Caki2 (cell line): ENCODE results near the gene C8B. TPM values are rescaled to one million over a fixed set of nuclear protein-coding genes. Genes with fewer than 3 reads are reported as not detected.

Experiments used
- DNase-seq: peaks from one replicate; pipeline ENCODE4 v3.0.0-alpha.2; 2015; ENCODE audit warnings: low read depth
- in situ Hi-C: cut with HindIII; loops from 2 replicates; pipeline ENCODE4 v1.10.0; 2016; ENCODE audit warnings: low sequenced_read_pairs, low pct_unique_long_range_greater_than_20kb, mixed read lengths
- total RNA-seq: library from RNA; depleted of rRNA; stranded (reverse); fragments of >200 nt; shearing (Covaris generic); gene quantifications from 2 replicates; pipeline ENCODE4 v1.2.3, GENCODE V29; 2014; ENCODE audit warnings: low replicate concordance

Gene C8B
- total RNA-seq, 1 experiment from 2014 or later, result not detected

DNA sequence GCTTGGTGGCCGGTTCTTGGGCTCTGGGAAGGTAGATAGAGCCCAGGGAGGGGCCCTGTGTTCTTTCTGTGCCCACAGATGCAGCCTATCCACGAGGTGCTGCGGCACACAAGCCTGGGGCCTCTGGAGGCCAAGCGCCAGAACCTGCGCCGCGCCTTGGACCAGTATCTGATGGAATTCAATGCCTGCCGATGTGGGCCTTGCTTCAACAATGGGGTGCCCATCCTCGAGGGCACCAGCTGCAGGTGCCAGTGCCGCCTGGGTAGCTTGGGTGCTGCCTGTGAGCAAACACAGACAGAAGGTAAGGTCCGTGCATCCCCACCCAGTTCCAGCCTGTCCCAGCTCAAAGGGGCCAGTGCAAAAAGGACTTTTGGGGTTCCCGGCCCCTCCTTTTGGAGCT lies 53.5 kb downstream of the C8B start:
- no peak for DNase-seq
- in situ Hi-C loops, result no loop called here

DNA sequence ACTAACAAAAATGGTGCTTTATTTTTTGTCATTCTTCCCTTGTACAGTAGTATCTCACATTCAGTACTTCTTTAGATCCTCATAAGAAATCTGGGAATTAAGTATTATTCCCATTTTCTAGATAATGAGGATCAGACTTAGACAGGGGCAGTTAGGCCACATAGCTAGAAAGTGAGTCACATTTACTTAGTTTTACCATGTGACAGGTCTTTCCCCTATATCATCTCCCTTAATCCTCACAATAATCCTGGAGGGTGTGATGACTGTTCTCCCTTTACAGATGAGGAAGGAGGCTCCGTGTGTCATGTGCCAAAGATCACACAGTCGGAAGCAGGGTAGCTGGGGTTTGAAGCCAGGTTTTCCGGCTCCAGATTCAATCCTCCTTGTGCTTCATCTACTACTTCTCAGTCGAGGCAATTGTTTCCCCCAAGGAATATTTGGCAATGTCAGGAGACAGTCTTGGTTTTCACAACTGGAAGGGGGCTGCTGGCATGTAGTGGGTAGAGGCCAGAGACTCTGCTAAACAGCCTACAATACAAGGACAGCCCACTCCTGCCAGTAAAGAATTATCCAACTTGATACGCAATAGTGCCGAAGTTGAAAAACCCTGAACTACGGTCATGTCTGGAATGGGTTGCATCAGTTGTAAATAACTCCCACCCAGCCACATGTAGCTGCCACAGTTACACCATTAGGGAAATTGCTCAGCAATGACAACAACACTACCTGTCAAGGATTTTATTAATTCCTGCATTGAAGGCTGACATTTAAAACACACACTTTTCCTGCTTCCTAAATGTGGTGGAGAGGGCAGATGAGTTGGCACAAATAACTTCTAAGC lies 54.5 kb downstream of the C8B start:
- in situ Hi-C loops, result no loop called here
- no peak for DNase-seq

DNA sequence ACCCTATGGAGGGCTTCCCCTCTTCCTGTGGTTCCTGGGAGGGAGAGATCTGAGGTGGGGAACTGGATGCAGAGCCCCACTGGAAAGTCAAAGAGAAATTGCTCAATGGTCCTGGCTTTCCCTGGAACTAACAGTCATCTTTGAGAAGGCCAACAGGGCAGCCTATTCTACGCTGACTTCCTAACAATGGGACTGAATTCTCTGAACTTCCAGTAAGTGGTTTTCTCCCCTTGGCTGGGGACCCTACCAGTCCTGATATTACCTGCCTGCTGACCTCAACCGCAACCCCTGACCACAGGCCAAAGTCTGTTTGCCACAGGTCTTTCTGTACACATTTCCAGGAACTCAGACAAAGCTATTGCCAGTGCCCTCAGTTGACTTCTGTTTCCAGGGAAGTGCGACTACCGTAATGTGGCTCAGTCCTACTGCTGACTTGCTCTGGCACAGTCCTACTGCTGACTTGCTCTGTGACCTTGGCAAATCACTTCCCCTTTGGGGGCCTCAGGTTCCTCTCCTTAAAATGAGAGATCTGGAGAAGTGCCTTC lies 55.3 kb downstream of the C8B start:
- DNase-seq, result no peak
- in situ Hi-C loops, result no loop called here

- in situ Hi-C loops, result no loop called here
- DNase-seq, result no peak
Observed at GRCh38 chr1:56908619-56909221, 57.1 kb downstream of the C8B start.

DNA sequence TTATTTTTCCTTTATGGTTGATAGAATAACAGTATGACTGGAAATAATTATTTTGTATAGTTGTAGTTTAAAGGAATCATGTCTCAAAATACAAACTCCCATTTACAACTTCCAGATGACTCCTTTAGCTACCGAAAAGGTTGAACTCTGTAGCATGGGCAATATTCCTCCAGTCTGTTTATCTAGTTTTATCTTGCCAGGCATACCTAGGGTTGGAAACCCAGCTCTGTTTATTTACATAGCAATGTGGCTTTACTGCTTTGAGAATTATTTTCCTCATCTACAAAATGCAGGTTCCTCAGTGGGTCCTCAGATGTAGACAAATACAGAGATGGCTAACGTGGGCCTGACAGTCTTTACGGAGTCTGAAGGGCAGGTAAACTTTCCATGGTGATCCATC lies 60.1 kb downstream of the C8B start:
- in situ Hi-C loops, result no loop called here
- DNase-seq, result no peak

- no peak for DNase-seq
- in situ Hi-C loops, result no loop called here
Observed at GRCh38 chr1:56904663-56905397, 61.0 kb downstream of the C8B start.

DNA sequence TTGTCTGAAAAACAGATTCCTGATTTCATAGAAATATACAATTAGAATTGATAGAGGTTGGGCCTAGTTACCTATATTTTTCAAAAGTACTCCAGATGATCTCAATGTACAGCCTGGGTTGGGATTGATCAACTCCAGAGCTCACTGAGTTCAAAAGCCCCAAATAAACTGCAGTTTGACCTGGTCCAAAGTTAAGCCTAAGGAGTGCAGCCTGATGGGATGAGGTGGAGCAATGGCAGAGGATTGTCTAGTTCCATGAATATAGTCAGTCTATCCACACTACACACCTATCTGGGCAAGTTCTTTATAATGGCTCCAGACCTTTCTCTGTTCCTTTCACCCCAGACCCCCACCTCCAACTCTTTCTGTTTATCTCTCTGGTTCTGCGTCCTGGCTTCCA lies 62.0 kb downstream of the C8B start:
- DNase-seq, result no peak
- in situ Hi-C loops, result no loop called here

GRCh38 chr1:56901716-56902115 lies 64.1 kb downstream of the C8B start:
- DNase-seq, result peak; percentile 12
- in situ Hi-C loops, result no loop called here

- in situ Hi-C loops, result no loop called here
Observed at GRCh38 chr1:56898879-56899278, 66.9 kb downstream of the C8B start.

GRCh38 chr1:56898005-56898373 lies 67.8 kb downstream of the C8B start:
- DNase-seq, result no peak
- in situ Hi-C loops, result no loop called here

More at GRCh38 chr1:56898879-56899278, 66.9 kb downstream of the C8B start:
- DNase-seq, result no peak

DNA sequence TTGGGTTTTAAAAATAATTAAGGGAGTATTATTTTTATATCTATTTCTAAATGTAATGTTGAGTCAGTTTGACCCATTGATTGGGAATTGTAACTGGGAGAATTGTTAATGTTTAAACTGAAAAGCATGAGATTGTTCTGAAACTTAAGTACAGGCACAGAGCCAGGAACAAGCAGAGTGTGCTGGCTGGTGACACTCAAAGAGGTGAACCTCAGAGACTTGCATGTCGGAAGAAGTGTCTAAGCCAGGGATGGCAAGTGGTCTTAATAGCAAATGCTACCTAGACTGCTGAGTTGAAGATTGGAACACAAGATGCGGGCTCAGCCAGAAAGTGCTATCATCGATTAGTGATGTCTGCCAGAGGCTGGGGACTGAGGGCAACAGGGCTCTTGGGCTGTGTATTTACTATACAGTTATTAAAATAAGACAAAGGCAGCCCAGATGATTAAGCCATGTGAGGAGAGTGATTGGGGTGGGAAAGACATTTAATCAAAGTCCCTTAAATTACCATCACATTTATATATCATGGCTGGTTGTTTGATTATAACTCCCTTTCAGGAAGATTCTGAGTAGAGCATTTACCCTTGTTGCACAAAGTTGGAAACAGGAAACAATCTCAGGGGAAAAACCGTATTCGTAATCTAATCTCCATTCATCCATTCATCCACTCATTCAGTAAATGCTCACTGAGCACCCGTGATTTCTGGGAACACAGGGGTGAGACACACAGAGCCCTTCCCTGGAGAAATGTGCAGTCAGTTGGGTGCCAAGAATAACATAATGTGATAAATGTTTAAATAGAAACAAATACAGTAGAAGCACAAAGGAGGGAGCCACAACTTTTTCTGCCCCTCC lies 68.4 kb downstream of the C8B start:
- peak; percentile 22 for DNase-seq
- in situ Hi-C loops, result no loop called here

DNA sequence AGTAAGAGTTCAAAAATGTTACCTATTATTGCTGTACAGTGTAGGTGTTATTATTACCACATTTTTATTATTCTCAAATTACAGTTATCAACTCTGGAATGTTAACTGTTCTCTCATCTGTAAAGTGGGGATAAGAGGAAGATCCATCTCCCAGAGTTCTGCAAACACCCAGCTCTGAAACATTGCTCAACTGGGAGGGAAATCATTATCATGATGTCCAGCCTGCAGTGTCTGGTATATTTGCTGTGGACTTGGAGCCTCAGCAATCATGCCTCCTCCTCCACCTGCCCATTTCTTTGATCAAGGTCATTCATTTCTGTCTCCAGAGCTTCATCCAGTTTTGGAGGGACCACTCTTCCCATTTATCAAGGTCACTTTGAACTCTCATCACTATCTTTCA lies 71.8 kb downstream of the C8B start:
- no peak for DNase-seq
- in situ Hi-C loops, result no loop called here

DNA sequence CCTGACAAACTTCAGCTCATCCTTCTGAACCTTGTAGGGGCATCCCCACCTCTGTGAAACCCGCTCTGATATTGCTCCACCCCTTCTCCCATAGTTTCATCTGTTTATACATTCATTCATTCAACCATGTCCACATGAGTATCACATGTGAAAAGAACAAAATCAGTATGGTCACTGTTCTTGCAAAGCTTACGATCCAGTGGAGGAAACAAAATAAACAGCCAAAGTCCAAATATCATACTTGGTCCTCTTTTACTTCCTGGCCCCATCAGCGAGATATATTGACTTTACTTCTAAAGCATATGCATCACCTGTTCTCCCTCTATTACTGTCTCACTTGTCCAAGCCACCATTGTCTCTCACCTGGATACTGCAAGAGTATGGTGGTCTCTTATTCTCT lies 75.6 kb downstream of the C8B start:
- no peak for DNase-seq
- in situ Hi-C loops, result no loop called here

DNA sequence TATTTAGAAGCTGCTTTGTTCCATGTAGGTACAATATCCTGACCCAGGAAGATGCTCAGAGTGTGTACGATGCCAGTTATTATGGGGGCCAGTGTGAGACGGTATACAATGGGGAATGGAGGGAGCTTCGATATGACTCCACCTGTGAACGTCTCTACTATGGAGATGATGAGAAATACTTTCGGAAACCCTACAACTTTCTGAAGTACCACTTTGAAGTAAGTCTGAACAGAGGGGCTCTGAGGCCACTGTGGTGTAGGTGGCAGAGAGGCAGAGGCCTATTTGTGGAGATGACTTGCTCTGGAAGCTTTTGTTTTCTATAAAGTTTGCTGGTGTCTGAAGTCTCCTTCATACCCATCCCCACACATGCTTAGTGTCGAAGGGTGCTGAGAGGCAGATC lies 84.4 kb downstream of the C8B start:
- DNase-seq, result no peak
- in situ Hi-C loops, result no loop called here

GRCh38 chr1:56880774-56881173 lies 85.0 kb downstream of the C8B start:
- no peak for DNase-seq
- in situ Hi-C loops, result no loop called here
